Urinary bladder (tissue), 4 donors: ENCODE results near the gene EXOSC2. TPM values are rescaled to one million over a fixed set of nuclear protein-coding genes. Genes with fewer than 3 reads are reported as not detected.
"Not testable (repeated sequence)": the region's sequence is repeated elsewhere in the genome, so short reads cannot be mapped to it uniquely, and the experiment has no call there.

Experiments used
- DNase-seq: peaks from one replicate; pipeline ENCODE4 v3.0.0-alpha.2; 2015; ENCODE audit errors: extremely low spot score
- H3K27ac ChIP-seq: one replicate; pipeline ENCODE4 v1.5.1; 2013; ENCODE audit warnings: low read depth, mild to moderate bottlenecking, moderate library complexity
- H3K36me3 ChIP-seq: one replicate; pipeline ENCODE4 v1.6.1; 2013; ENCODE audit warnings: mild to moderate bottlenecking, moderate library complexity; ENCODE audit not compliant: insufficient read depth
- H3K4me1 ChIP-seq: one replicate; pipeline ENCODE4 v1.6.1; 2013; ENCODE audit warnings: mild to moderate bottlenecking, moderate library complexity; ENCODE audit not compliant: insufficient read depth
- H3K4me3 ChIP-seq: one replicate; pipeline ENCODE4 v1.5.1; 2013; ENCODE audit warnings: low read depth, low read length
- WGBS: extraction: QIAGEN DNeasy Blood & Tissue Kit; methylation state at CpG from one replicate; pipeline ENCODE4 v1.1.7; 2013; 5-methylcytosine and 5-hydroxymethylcytosine counted together
- polyA plus RNA-seq: library from polyadenylated mRNA; stranded (reverse); fragments of 200-250 nt; gene quantifications from one replicate; pipeline ENCODE4 v1.2.3, GENCODE V29; 2013
- total RNA-seq: library from RNA; depleted of rRNA; stranded (reverse); fragments of >200 nt; gene quantifications from one replicate; pipeline ENCODE4 v1.2.3, GENCODE V29; 2014
- donor health status: healthy with polysubstance abuse.
- donor health status: healthy.

The EXOSC2 gene
- total and polyA plus RNA-seq, 2 donors: 18.4 to 24.6 TPM

- 72% methylated on average over 7 of the region's 7 CpGs for WGBS
- Histone ChIP-seq H3K4me1 (no peaks in the 10 kb centered on the region), H3K27ac (no peak overlapping the region), H3K4me3 (no peak overlapping the region), H3K36me3 (no peaks in the 10 kb centered on the region)
- DNase-seq: no peak
Measured at GRCh38 chr9:130677252-130677651, 16.3 kb upstream of the EXOSC2 start.

- Histone ChIP-seq H3K36me3 (no peaks in the 10 kb centered on the region), H3K4me3 (peak overlapping the region; percentile 52), H3K4me1 (no peaks in the 10 kb centered on the region), H3K27ac (no peak overlapping the region)
- no peak for DNase-seq
- WGBS: 2% methylated on average over 111 of the region's 116 CpGs
Measured at GRCh38 chr9:130680836-130681768, 12.5 kb upstream of the EXOSC2 start.

GRCh38 chr9:130681769-130682420 is 11.7 kb upstream of the EXOSC2 start:
- peak overlapping the region; percentile 52 for H3K4me3 ChIP-seq
- H3K4me1 ChIP-seq: no peaks in the 10 kb centered on the region
- 2% methylated on average over 45 of the region's 45 CpGs for WGBS
- no peak overlapping the region for H3K27ac ChIP-seq
- H3K36me3 ChIP-seq: no peaks in the 10 kb centered on the region
- DNase-seq: no peak

GRCh38 chr9:130682421-130683121 is 11.0 kb upstream of the EXOSC2 start:
- Histone ChIP-seq H3K27ac (no peak overlapping the region), H3K36me3 (no peaks in the 10 kb centered on the region), H3K4me3 (no peak overlapping the region), H3K4me1 (no peaks in the 10 kb centered on the region)
- DNase-seq: no peak
- WGBS: 4% methylated on average over 22 of the region's 22 CpGs

- Histone ChIP-seq H3K4me1 (no peaks in the 10 kb centered on the region), H3K27ac (no peak overlapping the region), H3K4me3 (no peak overlapping the region), H3K36me3 (no peaks in the 10 kb centered on the region)
- DNase-seq: no peak
Measured at GRCh38 chr9:130685104-130685503, 8.5 kb upstream of the EXOSC2 start.

GRCh38 chr9:130685945-130686344 is 7.6 kb upstream of the EXOSC2 start:
- H3K27ac ChIP-seq, DNase-seq, H3K4me1 ChIP-seq, H3K36me3 ChIP-seq, H3K4me3 ChIP-seq: not testable (repeated sequence)
- WGBS: 90% methylated on average over 11 of the region's 11 CpGs

- Histone ChIP-seq H3K4me1 (no peaks in the 10 kb centered on the region), H3K27ac (no peak overlapping the region), H3K4me3 (no peak overlapping the region), H3K36me3 (no peaks in the 10 kb centered on the region)
- no peak for DNase-seq
- WGBS: 85% methylated on average over 2 of the region's 2 CpGs
Measured at GRCh38 chr9:130687615-130688014, 6.0 kb upstream of the EXOSC2 start.

GRCh38 chr9:130688072-130688471 is 5.5 kb upstream of the EXOSC2 start:
- Histone ChIP-seq H3K4me3 (no peak overlapping the region), H3K36me3 (no peaks in the 10 kb centered on the region), H3K4me1 (no peaks in the 10 kb centered on the region), H3K27ac (no peak overlapping the region)
- 83% methylated on average over 5 of the region's 5 CpGs for WGBS
- no peak for DNase-seq

- Histone ChIP-seq H3K27ac (no peak overlapping the region), H3K36me3 (no peaks in the 10 kb centered on the region), H3K4me3 (no peak overlapping the region), H3K4me1 (no peaks in the 10 kb centered on the region)
- no peak for DNase-seq
- 33% methylated on average over 1 of the region's 1 CpG for WGBS
Measured at GRCh38 chr9:130689572-130689936, 4.0 kb upstream of the EXOSC2 start.

- H3K4me1 ChIP-seq: no peaks in the 10 kb centered on the region
- peak overlapping the region; percentile 31 for H3K27ac ChIP-seq
- no peaks in the 10 kb centered on the region for H3K36me3 ChIP-seq
- WGBS: 38% methylated on average over 15 of the region's 15 CpGs
- peak; percentile 89 for DNase-seq
- H3K4me3 ChIP-seq: peak overlapping the region; percentile 18
Measured at GRCh38 chr9:130689937-130690700, 3.5 kb upstream of the EXOSC2 start.

GRCh38 chr9:130692321-130692720 is 1.3 kb upstream of the EXOSC2 start:
- Histone ChIP-seq H3K36me3 (peaks cover 2% of the 10 kb centered on the region), H3K4me1 (no peaks in the 10 kb centered on the region), H3K27ac (no peak overlapping the region), H3K4me3 (no peak overlapping the region)
- DNase-seq: no peak
- WGBS: 37% methylated on average over 25 of the region's 25 CpGs

GRCh38 chr9:130693101-130693425 is 517 bp upstream of the EXOSC2 start:
- Histone ChIP-seq H3K4me3 (peak overlapping the region; percentile 28), H3K4me1 (no peaks in the 10 kb centered on the region), H3K36me3 (peaks cover 2% of the 10 kb centered on the region), H3K27ac (no peak overlapping the region)
- 4% methylated on average over 8 of the region's 8 CpGs for WGBS
- DNase-seq: no peak

- Histone ChIP-seq H3K4me3 (peak overlapping the region; percentile 65), H3K27ac (no peak overlapping the region), H3K4me1 (no peaks in the 10 kb centered on the region), H3K36me3 (peaks cover 2% of the 10 kb centered on the region)
- DNase-seq: no peak
- 1% methylated on average over 8 of the region's 8 CpGs for WGBS
Measured at GRCh38 chr9:130694205-130694604, 625 bp downstream of the EXOSC2 start.
